Keratinocyte (primary cell): ENCODE results near the gene GNAS-AS1. TPM values are rescaled to one million over a fixed set of nuclear protein-coding genes. Genes with fewer than 3 reads are reported as not detected.

Source experiments
- DNase-seq: peaks from one replicate; pipeline ENCODE4 v3.0.0-alpha.2; 2011; ENCODE audit warnings: low read depth, missing footprints, low spot score
- FAIRE-seq: peaks from 2 replicates; lab custom pipeline; 2011; peaks lifted over from hg19 to GRCh38; lab: Jason Lieb, UNC
- H2AFZ ChIP-seq: 2 replicates; pipeline ENCODE4 v1.6.0; 2012; ENCODE audit warnings: low read length, control low read depth, inconsistent platforms; ENCODE audit not compliant: control insufficient read depth
- H3K27ac ChIP-seq: 2 replicates; pipeline ENCODE4 v1.5.1; 2011; ENCODE audit warnings: low read length; ENCODE audit not compliant: control insufficient read depth, insufficient read depth
- H3K27me3 ChIP-seq: 3 replicates; pipeline ENCODE4 v1.6.0; 2011; ENCODE audit warnings: low read length; ENCODE audit not compliant: control insufficient read depth, insufficient read depth; ENCODE audit errors: extremely low read depth
- H3K36me3 ChIP-seq, 2 experiments: 2 replicates in 1 of 2; 3 replicates in 1 of 2; pipeline ENCODE4 v1.5.1; 2011; ENCODE audit warnings: low read length in 2 of 2, mild to moderate bottlenecking in 1 of 2; ENCODE audit not compliant: control insufficient read depth in 2 of 2, insufficient read depth in 2 of 2; ENCODE audit errors: extremely low read depth in 1 of 2
- H3K4me1 ChIP-seq: 3 replicates; pipeline ENCODE4 v1.5.1; 2011; ENCODE audit warnings: low read length; ENCODE audit not compliant: control insufficient read depth, insufficient read depth; ENCODE audit errors: extremely low read depth
- H3K4me2 ChIP-seq: 3 replicates; pipeline ENCODE4 v1.6.0; 2011; ENCODE audit warnings: low read depth, low read length; ENCODE audit not compliant: control insufficient read depth, insufficient read depth; ENCODE audit errors: extremely low read depth
- H3K4me3 ChIP-seq, 3 experiments: fragments of 200-600 bp in 1 of 3; sonication (generic) in 1 of 3; 2 replicates in 2 of 3; 3 replicates in 1 of 3; pipeline ENCODE4 v1.5.1; 2011 to 2016; ENCODE audit warnings: low read length in 3 of 3, mild to moderate bottlenecking in 3 of 3, control low read depth in 2 of 3, inconsistent platforms in 1 of 3, low read depth in 1 of 3, mixed read lengths in 1 of 3, mixed run types in 1 of 3, moderate library complexity in 1 of 3; ENCODE audit not compliant: control insufficient read depth in 2 of 3, insufficient read depth in 2 of 3; ENCODE audit errors: extremely low read depth in 1 of 3
- H3K79me2 ChIP-seq: 2 replicates; pipeline ENCODE4 v1.6.0; 2012; ENCODE audit warnings: low read length; ENCODE audit not compliant: control insufficient read depth, insufficient read depth
- H3K9ac ChIP-seq: 3 replicates; pipeline ENCODE4 v1.6.0; 2011; ENCODE audit warnings: low read length; ENCODE audit not compliant: control insufficient read depth, insufficient read depth; ENCODE audit errors: extremely low read depth
- H3K9me1 ChIP-seq: 3 replicates; pipeline ENCODE4 v1.6.0; 2011; ENCODE audit warnings: low read length; ENCODE audit not compliant: control insufficient read depth, insufficient read depth; ENCODE audit errors: extremely low read depth
- H3K9me3 ChIP-seq: 2 replicates; pipeline ENCODE4 v1.5.1; 2012; ENCODE audit warnings: low read depth, low read length; ENCODE audit not compliant: control insufficient read depth
- H4K20me1 ChIP-seq: 3 replicates; pipeline ENCODE4 v1.6.0; 2011; ENCODE audit warnings: low read length; ENCODE audit not compliant: control insufficient read depth, insufficient read depth; ENCODE audit errors: extremely low read depth
- EZH2 ChIP-seq: IDR thresholded peaks from one replicate; pipeline ENCODE4 v1.6.1; 2012; ENCODE audit warnings: inconsistent platforms, mild to moderate bottlenecking, low read length, moderate library complexity
- dilution Hi-C: fragments of 300-500 bp; cut with MboI; formaldehyde crosslinking; loops from one replicate; pipeline ENCODE4 v1.7.0; 2020; ENCODE audit warnings: low sequenced_read_pairs; ENCODE audit not compliant: extremely low pct_ligation_motif_present
- polyA plus RNA-seq, 5 experiments: library from polyadenylated mRNA; depleted of rRNA in 3 of 5; stranded (reverse) in 3 of 5; stranded (forward) in 1 of 5; unstranded in 1 of 5; fragments of >200 nt; gene quantifications; 1 replicate in 1 of 5; 2 replicates in 3 of 5; 3 replicates in 1 of 5; pipeline versions ENCODE4 v1.2.1 to v1.2.3, GENCODE V29; 2011 to 2012; ENCODE audit warnings: missing spikeins in 2 of 5, low read depth in 1 of 5, low replicate concordance in 1 of 5
- TF ChIP-seq, protein P1 (sequence below), 3 experiments: IDR thresholded peaks in 1 of 3; conservative IDR thresholded peaks in 1 of 3; optimal IDR thresholded peaks in 1 of 3; 2 replicates in 2 of 3; 3 replicates in 1 of 3; pipeline versions ENCODE3 to v1.5.1; 2011; ENCODE audit warnings: low read length in 3 of 3, mild to moderate bottlenecking in 3 of 3, moderate library complexity in 2 of 3, control low read depth in 1 of 3, inconsistent platforms in 1 of 3; ENCODE audit not compliant: insufficient read depth in 2 of 3; ENCODE audit errors: extremely low read depth in 1 of 3

GNAS-AS1 gene
- polyA plus RNA-seq, 1 donor (not counting 4 experiments of a cell fraction or from before 2014, with no cell fraction given) = 0.31 TPM

DNA sequence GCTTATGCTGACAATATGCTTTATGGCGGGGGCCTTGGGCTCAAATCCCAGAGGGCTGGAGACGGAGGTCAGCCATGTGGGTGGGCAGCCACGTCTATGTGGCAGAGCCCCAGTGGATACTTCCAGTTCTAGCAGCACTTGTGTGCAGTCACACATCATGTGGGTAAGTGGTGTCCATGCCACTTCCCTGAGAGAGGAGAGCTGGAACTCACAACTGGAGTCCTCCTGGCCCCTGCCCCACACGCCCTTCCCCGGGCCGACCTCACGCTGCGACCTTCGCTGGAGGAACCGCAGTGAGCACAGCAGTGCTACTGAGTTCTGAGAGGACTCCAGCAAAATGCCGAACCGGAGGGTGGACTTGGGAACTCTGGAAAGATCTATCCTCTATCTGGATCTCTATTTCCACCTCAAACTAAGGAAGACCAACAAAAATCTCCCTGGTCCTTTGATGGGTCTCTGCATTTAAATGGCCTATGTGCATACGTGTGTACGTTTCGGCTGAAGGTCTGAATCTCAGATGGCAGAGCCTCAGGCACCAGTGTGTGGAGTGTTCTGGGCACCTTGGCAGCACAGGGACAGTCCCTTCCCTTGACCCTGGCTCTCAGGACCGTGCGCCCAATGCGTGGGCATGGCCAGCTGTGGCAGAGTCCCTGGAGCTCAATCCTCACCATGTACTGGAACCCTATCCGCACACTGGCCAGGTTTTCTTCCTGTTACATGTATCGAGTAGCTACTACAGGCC lies 55.4 kb downstream of the GNAS-AS1 start:
- dilution Hi-C loops = no loop called here
- no peak for FAIRE-seq
- H3K27ac ChIP-seq = no peak overlapping the region

DNA sequence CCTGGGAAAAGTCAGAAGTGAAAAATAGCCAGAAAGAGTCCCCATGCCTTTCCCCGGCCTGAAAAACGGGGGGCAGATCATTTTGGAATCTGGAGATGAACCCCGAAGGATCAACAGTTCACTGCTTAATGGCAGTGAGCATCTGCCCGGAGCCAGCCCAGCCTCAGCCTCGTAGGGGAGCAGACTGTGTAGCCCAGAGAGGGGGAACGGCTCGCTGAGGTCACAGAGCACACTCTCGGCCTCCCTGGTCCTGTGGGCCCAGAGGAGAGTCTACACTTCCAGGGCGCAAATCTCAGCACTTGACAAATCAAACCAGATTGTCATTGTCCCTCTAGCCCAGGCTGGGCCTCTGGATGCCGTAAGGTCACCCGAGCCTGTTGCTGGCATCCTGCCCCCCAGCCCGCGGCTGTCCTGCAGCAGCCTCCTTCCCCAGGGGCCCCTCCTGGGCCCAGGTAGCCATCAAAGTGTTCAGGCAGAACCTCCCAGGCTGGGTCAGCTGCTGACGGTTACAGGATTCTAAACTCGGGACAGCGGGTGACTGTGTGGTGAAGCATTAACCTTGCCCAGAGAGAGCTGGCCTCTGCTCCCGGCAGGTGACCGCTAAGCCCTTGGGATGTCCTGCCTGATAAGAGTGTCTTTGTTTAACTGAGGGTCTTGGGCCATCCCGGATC lies 56.1 kb downstream of the GNAS-AS1 start:
- H3K9me3 ChIP-seq = no peaks in the 10 kb centered on the region
- no peak for TF ChIP-seq EZH2
- TF ChIP-seq, protein P1, sequence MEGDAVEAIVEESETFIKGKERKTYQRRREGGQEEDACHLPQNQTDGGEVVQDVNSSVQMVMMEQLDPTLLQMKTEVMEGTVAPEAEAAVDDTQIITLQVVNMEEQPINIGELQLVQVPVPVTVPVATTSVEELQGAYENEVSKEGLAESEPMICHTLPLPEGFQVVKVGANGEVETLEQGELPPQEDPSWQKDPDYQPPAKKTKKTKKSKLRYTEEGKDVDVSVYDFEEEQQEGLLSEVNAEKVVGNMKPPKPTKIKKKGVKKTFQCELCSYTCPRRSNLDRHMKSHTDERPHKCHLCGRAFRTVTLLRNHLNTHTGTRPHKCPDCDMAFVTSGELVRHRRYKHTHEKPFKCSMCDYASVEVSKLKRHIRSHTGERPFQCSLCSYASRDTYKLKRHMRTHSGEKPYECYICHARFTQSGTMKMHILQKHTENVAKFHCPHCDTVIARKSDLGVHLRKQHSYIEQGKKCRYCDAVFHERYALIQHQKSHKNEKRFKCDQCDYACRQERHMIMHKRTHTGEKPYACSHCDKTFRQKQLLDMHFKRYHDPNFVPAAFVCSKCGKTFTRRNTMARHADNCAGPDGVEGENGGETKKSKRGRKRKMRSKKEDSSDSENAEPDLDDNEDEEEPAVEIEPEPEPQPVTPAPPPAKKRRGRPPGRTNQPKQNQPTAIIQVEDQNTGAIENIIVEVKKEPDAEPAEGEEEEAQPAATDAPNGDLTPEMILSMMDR (optimal IDR thresholded peaks at IDR 0.05 in 1 of 3, IDR thresholded peaks at IDR 0.05 in 1 of 3, conservative IDR thresholded peaks at IDR 0.05 in 1 of 3; ENCODE audit: extremely low read depth in 1 of 3, insufficient read depth in 2 of 3, low read length in 3 of 3) = no peak
- FAIRE-seq (no peak), DNase-seq (no peak)
- H2AFZ ChIP-seq = no peak overlapping the region
- H3K27me3 ChIP-seq = peaks cover 18% of the 10 kb centered on the region
- no peak overlapping the region for H3K27ac ChIP-seq
- no peaks in the 10 kb centered on the region for H3K4me1 ChIP-seq
- H3K4me3 ChIP-seq = no peak overlapping the region
- no peak overlapping the region for H3K4me2 ChIP-seq
- H4K20me1 ChIP-seq = no peaks in the 10 kb centered on the region
- H3K9me1 ChIP-seq = no peaks in the 10 kb centered on the region
- H3K36me3 ChIP-seq = no peaks in the 10 kb centered on the region
- no peak overlapping the region for H3K9ac ChIP-seq
- no peaks in the 10 kb centered on the region for H3K79me2 ChIP-seq
- dilution Hi-C loops = no loop called here

More for the DNA sequence above, 55.4 kb downstream of the GNAS-AS1 start:
- no peaks in the 10 kb centered on the region for H3K9me3 ChIP-seq
- no peak overlapping the region for H3K4me2 ChIP-seq
- H3K79me2 ChIP-seq = no peaks in the 10 kb centered on the region
- H3K27me3 ChIP-seq = peaks cover 17% of the 10 kb centered on the region
- no peak overlapping the region for H2AFZ ChIP-seq
- no peaks in the 10 kb centered on the region for H4K20me1 ChIP-seq
- TF ChIP-seq, protein P1 (optimal IDR thresholded peaks at IDR 0.05 in 1 of 3, IDR thresholded peaks at IDR 0.05 in 1 of 3, conservative IDR thresholded peaks at IDR 0.05 in 1 of 3; ENCODE audit: extremely low read depth in 1 of 3, insufficient read depth in 2 of 3, low read length in 3 of 3) = no peak
- TF ChIP-seq EZH2 = no peak
- no peaks in the 10 kb centered on the region for H3K9me1 ChIP-seq
- no peaks in the 10 kb centered on the region for H3K36me3 ChIP-seq
- no peaks in the 10 kb centered on the region for H3K4me1 ChIP-seq
- no peak for DNase-seq
- H3K4me3 ChIP-seq = no peak overlapping the region
- H3K9ac ChIP-seq = no peak overlapping the region
